ENCODE data around the gene WEE2. TPM values are rescaled to one million over a fixed set of nuclear protein-coding genes. Genes with fewer than 3 reads are reported as not detected.

WEE2 gene
- total RNA-seq, 2 donors from 2014 or later = not detected

DNA sequence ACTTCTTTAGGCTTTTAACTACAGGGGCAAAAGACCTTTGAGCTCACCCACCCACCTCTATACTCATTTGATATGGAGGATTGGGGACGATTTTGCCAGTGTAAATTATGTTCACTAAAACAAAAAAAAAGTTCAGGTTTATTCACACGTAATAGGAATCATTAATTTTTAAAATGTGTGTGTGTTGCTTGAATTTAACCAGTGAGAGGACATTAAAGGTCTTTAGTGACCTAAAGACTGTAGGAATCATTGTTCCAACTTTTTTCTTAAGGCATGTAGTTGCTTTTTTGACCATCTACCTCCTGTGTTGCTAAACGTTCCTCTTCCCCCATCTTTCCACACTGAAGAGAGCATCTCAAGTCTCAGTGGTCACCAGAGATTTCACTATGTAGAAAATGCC, 31.1 kb downstream of the WEE2 start:
- no peak for DNase-seq
- Mint-ChIP-seq H3K27ac (peak overlapping the region; percentile 79), H3K4me3 (peak overlapping the region; percentile 98), H3K27me3 (ENCODE audit: insufficient read depth) (no peaks in the 10 kb centered on the region), H3K36me3 (ENCODE audit: low read depth) (peaks cover 44% of the 10 kb centered on the region), H3K4me1 (peaks cover 27% of the 10 kb centered on the region), H3K9me3 (no peaks in the 10 kb centered on the region)
- Histone ChIP-seq H3K4me3 (ENCODE audit: low read length) (peak overlapping the region; percentile 95), H3K27me3 (ENCODE audit: control insufficient read depth, insufficient read depth, low read length, poor library complexity, severe bottlenecking) (no peaks in the 10 kb centered on the region), H3K9me3 (ENCODE audit: control insufficient read depth, low read length) (no peaks in the 10 kb centered on the region), H3K9ac (ENCODE audit: extremely low read depth, low read length, poor library complexity, severe bottlenecking) (peak overlapping the region; percentile 82), H3K4me1 (ENCODE audit: control insufficient read depth, insufficient read depth, low read length) (peaks cover 15% of the 10 kb centered on the region), H3K36me3 (ENCODE audit: control insufficient read depth, insufficient read depth, low read length) (peaks cover 37% of the 10 kb centered on the region), H3K27ac (ENCODE audit: low read depth, low read length) (no peak overlapping the region)
- 84 to 95% methylated on average over 2 to 3 of the region's 3 CpGs for WGBS, 2 experiments (ENCODE audit: insufficient coverage in 1 of 2, insufficient read length in 1 of 2)
- TF ChIP-seq, protein P1, sequence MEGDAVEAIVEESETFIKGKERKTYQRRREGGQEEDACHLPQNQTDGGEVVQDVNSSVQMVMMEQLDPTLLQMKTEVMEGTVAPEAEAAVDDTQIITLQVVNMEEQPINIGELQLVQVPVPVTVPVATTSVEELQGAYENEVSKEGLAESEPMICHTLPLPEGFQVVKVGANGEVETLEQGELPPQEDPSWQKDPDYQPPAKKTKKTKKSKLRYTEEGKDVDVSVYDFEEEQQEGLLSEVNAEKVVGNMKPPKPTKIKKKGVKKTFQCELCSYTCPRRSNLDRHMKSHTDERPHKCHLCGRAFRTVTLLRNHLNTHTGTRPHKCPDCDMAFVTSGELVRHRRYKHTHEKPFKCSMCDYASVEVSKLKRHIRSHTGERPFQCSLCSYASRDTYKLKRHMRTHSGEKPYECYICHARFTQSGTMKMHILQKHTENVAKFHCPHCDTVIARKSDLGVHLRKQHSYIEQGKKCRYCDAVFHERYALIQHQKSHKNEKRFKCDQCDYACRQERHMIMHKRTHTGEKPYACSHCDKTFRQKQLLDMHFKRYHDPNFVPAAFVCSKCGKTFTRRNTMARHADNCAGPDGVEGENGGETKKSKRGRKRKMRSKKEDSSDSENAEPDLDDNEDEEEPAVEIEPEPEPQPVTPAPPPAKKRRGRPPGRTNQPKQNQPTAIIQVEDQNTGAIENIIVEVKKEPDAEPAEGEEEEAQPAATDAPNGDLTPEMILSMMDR (conservative IDR thresholded peaks at IDR 0.05) = no peak

DNA sequence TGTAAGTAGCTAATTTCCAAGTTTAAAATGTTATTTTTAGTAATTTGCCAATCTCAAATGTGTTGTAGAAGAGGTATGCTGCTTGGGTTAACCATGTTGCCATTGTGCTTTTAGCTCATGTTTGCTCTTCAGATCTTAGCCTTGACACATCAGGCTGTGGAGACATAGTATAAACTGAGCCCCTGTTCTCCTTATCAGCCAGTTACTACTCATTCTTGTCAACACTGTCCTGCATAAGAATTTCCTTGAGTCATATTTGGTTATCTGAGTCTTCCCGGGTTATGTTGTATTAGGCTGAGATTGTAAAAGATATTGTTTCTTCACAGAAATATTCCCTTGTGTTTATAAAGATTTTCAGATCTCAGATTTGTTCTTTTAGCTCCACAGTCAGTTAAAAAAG, 34.1 kb downstream of the WEE2 start:
- H3K4me1 Mint-ChIP-seq = peaks cover 27% of the 10 kb centered on the region
- 71% methylated on average over 1 of the region's 1 CpG; no CpG with 5 or more reads in 1 of the 2 experiments for WGBS, 2 experiments (ENCODE audit: insufficient coverage in 1 of 2, insufficient read length in 1 of 2)
- peaks cover 15% of the 10 kb centered on the region for H3K4me1 ChIP-seq (ENCODE audit: control insufficient read depth, insufficient read depth, low read length)
- H3K9ac ChIP-seq (ENCODE audit: extremely low read depth, low read length, poor library complexity, severe bottlenecking) = no peak overlapping the region
- H3K27me3 Mint-ChIP-seq (ENCODE audit: insufficient read depth) = no peaks in the 10 kb centered on the region
- H3K36me3 Mint-ChIP-seq (ENCODE audit: low read depth) = peaks cover 66% of the 10 kb centered on the region
- H3K4me3 ChIP-seq (ENCODE audit: low read length) = peak overlapping the region; percentile 2
- no peaks in the 10 kb centered on the region for H3K9me3 ChIP-seq (ENCODE audit: control insufficient read depth, low read length)
- TF ChIP-seq, protein P1 (conservative IDR thresholded peaks at IDR 0.05) = no peak
- no peaks in the 10 kb centered on the region for H3K27me3 ChIP-seq (ENCODE audit: control insufficient read depth, insufficient read depth, low read length, poor library complexity, severe bottlenecking)
- H3K27ac Mint-ChIP-seq = no peak overlapping the region
- no peak overlapping the region for H3K27ac ChIP-seq (ENCODE audit: low read depth, low read length)
- H3K36me3 ChIP-seq (ENCODE audit: control insufficient read depth, insufficient read depth, low read length) = peaks cover 67% of the 10 kb centered on the region
- no peaks in the 10 kb centered on the region for H3K9me3 Mint-ChIP-seq
- DNase-seq = no peak
- no peak overlapping the region for H3K4me3 Mint-ChIP-seq

DNA sequence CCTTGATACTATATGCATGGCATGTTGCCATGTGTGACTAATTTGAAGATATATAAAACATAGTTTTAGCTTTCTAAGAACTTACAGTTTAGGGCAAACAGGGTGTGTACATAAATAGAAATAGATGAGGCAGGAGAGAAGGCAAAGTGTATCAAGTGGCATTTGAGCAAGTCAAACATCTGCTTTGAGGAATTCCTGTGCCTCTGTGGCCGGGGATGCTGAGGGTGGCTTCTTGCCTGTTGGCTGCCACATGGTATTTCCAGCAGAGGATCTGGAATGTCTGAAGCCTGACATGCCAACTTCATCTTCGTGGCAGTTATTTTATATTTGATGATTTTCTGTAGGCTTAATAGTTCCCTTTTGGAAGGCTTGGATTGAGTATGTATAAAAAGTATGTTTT, 36.0 kb downstream of the WEE2 start:
- Histone ChIP-seq H3K4me1 (ENCODE audit: control insufficient read depth, insufficient read depth, low read length) (peaks cover 15% of the 10 kb centered on the region), H3K9me3 (ENCODE audit: control insufficient read depth, low read length) (peaks cover 8% of the 10 kb centered on the region), H3K27me3 (ENCODE audit: control insufficient read depth, insufficient read depth, low read length, poor library complexity, severe bottlenecking) (no peaks in the 10 kb centered on the region), H3K4me3 (ENCODE audit: low read length) (no peak overlapping the region), H3K27ac (ENCODE audit: low read depth, low read length) (no peak overlapping the region), H3K9ac (ENCODE audit: extremely low read depth, low read length, poor library complexity, severe bottlenecking) (no peak overlapping the region), H3K36me3 (ENCODE audit: control insufficient read depth, insufficient read depth, low read length) (peaks cover 84% of the 10 kb centered on the region)
- TF ChIP-seq, protein P1 (conservative IDR thresholded peaks at IDR 0.05) = no peak
- Mint-ChIP-seq H3K4me1 (peaks cover 21% of the 10 kb centered on the region), H3K27me3 (ENCODE audit: insufficient read depth) (no peaks in the 10 kb centered on the region), H3K27ac (no peak overlapping the region), H3K4me3 (no peak overlapping the region), H3K36me3 (ENCODE audit: low read depth) (peaks cover 77% of the 10 kb centered on the region), H3K9me3 (no peaks in the 10 kb centered on the region)
- DNase-seq = no peak
- 94 to 100% methylated on average over 1 to 2 of the region's 2 CpGs for WGBS, 2 experiments (ENCODE audit: insufficient coverage in 1 of 2, insufficient read length in 1 of 2)

All from endodermal cell (in vitro differentiated cells).